Urinary bladder (tissue), 4 donors: Measurements from ENCODE around the gene ATP6AP1. TPM values are rescaled to one million over a fixed set of nuclear protein-coding genes. Genes with fewer than 3 reads are reported as not detected.

Experiments
- DNase-seq: peaks from one replicate; pipeline ENCODE4 v3.0.0-alpha.2; 2015; ENCODE audit errors: extremely low spot score
- H3K27ac ChIP-seq: one replicate; pipeline ENCODE4 v1.5.1; 2013; ENCODE audit warnings: low read depth, mild to moderate bottlenecking, moderate library complexity
- H3K36me3 ChIP-seq: one replicate; pipeline ENCODE4 v1.6.1; 2013; ENCODE audit warnings: mild to moderate bottlenecking, moderate library complexity; ENCODE audit not compliant: insufficient read depth
- H3K4me1 ChIP-seq: one replicate; pipeline ENCODE4 v1.6.1; 2013; ENCODE audit warnings: mild to moderate bottlenecking, moderate library complexity; ENCODE audit not compliant: insufficient read depth
- H3K4me3 ChIP-seq: one replicate; pipeline ENCODE4 v1.5.1; 2013; ENCODE audit warnings: low read depth, low read length
- WGBS: extraction: QIAGEN DNeasy Blood & Tissue Kit; methylation state at CpG from one replicate; pipeline ENCODE4 v1.1.7; 2013; 5-methylcytosine and 5-hydroxymethylcytosine counted together
- polyA plus RNA-seq: library from polyadenylated mRNA; stranded (reverse); fragments of 200-250 nt; gene quantifications from one replicate; pipeline ENCODE4 v1.2.3, GENCODE V29; 2013
- total RNA-seq: library from RNA; depleted of rRNA; stranded (reverse); fragments of >200 nt; gene quantifications from one replicate; pipeline ENCODE4 v1.2.3, GENCODE V29; 2014
- donor health status: healthy with polysubstance abuse.
- donor health status: healthy.

The ATP6AP1 gene
- total and polyA plus RNA-seq, 2 donors: 25.5 to 91.8 TPM

GRCh38 chrX:154429711-154430110 lies 1.2 kb downstream of the ATP6AP1 start:
- H3K4me1 ChIP-seq: no peaks in the 10 kb centered on the region
- H3K36me3 ChIP-seq: no peaks in the 10 kb centered on the region
- no peak overlapping the region for H3K27ac ChIP-seq
- WGBS: 69% methylated on average over 2 of the region's 2 CpGs
- DNase-seq: no peak
- H3K4me3 ChIP-seq: no peak overlapping the region

- H3K4me3 ChIP-seq: no peak overlapping the region
- DNase-seq: no peak
- H3K36me3 ChIP-seq: no peaks in the 10 kb centered on the region
- H3K4me1 ChIP-seq: no peaks in the 10 kb centered on the region
- no peak overlapping the region for H3K27ac ChIP-seq
- WGBS: 63% methylated on average over 6 of the region's 6 CpGs
Measured at GRCh38 chrX:154430479-154430878, 2.0 kb downstream of the ATP6AP1 start.

GRCh38 chrX:154430916-154431315 lies 2.4 kb downstream of the ATP6AP1 start:
- peak overlapping the region; percentile 30 for H3K27ac ChIP-seq
- H3K4me3 ChIP-seq: no peak overlapping the region
- DNase-seq: no peak
- WGBS: 76% methylated on average over 7 of the region's 7 CpGs
- no peaks in the 10 kb centered on the region for H3K36me3 ChIP-seq
- no peaks in the 10 kb centered on the region for H3K4me1 ChIP-seq

- H3K36me3 ChIP-seq: no peaks in the 10 kb centered on the region
- peak overlapping the region; percentile 30 for H3K27ac ChIP-seq
- H3K4me3 ChIP-seq: no peak overlapping the region
- DNase-seq: no peak
- WGBS: 69% methylated on average over 5 of the region's 5 CpGs
- no peaks in the 10 kb centered on the region for H3K4me1 ChIP-seq
Measured at GRCh38 chrX:154431341-154431740, 2.9 kb downstream of the ATP6AP1 start.

- Histone ChIP-seq H3K4me1 (no peaks in the 10 kb centered on the region), H3K4me3 (no peak overlapping the region), H3K27ac (no peak overlapping the region), H3K36me3 (no peaks in the 10 kb centered on the region)
- DNase-seq: no peak
- WGBS: 93% methylated on average over 8 of the region's 8 CpGs
Measured at GRCh38 chrX:154432210-154432609, 3.7 kb downstream of the ATP6AP1 start.

GRCh38 chrX:154433605-154434004 lies 5.1 kb downstream of the ATP6AP1 start:
- DNase-seq: no peak
- Histone ChIP-seq H3K27ac (no peak overlapping the region), H3K4me3 (no peak overlapping the region), H3K4me1 (no peaks in the 10 kb centered on the region), H3K36me3 (no peaks in the 10 kb centered on the region)
- 89% methylated on average over 7 of the region's 7 CpGs for WGBS

GRCh38 chrX:154434394-154435168 lies 6.1 kb downstream of the ATP6AP1 start:
- H3K27ac ChIP-seq: no peak overlapping the region
- WGBS: 92% methylated on average over 7 of the region's 7 CpGs
- H3K36me3 ChIP-seq: no peaks in the 10 kb centered on the region
- H3K4me1 ChIP-seq: no peaks in the 10 kb centered on the region
- no peak for DNase-seq
- H3K4me3 ChIP-seq: no peak overlapping the region

GRCh38 chrX:154435171-154435733 lies 6.8 kb downstream of the ATP6AP1 start:
- Histone ChIP-seq H3K27ac (no peak overlapping the region), H3K36me3 (no peaks in the 10 kb centered on the region), H3K4me3 (no peak overlapping the region), H3K4me1 (no peaks in the 10 kb centered on the region)
- DNase-seq: no peak
- 94% methylated on average over 19 of the region's 19 CpGs for WGBS

- Histone ChIP-seq H3K4me1 (no peaks in the 10 kb centered on the region), H3K36me3 (no peaks in the 10 kb centered on the region), H3K27ac (peak overlapping the region; percentile 95), H3K4me3 (peak overlapping the region; percentile 82)
- DNase-seq: no peak
- WGBS: 3% methylated on average over 49 of the region's 78 CpGs
Measured at GRCh38 chrX:154436374-154436982, 8.0 kb downstream of the ATP6AP1 start.

- H3K27ac ChIP-seq: peak within 1 kb of the TSS; percentile 95
- H3K36me3 ChIP-seq: no peaks in the 10 kb centered on the region
- under 1% methylated on average over 63 of the region's 93 CpGs for WGBS
- peak within 1 kb of the TSS; percentile 82 for H3K4me3 ChIP-seq
- DNase-seq: no peak
- H3K4me1 ChIP-seq: no peaks in the 10 kb centered on the region
Measured at GRCh38 chrX:154436983-154437752, 8.7 kb downstream of the ATP6AP1 start, which contains the start of gene GDI1. Gene GDI1, plus strand, starts transcription at chrX:154437154. Its CDS starts 101 bp downstream, at chrX:154437255.

- H3K27ac ChIP-seq: no peak overlapping the region
- H3K36me3 ChIP-seq: no peaks in the 10 kb centered on the region
- peak overlapping the region; percentile 82 for H3K4me3 ChIP-seq
- no peaks in the 10 kb centered on the region for H3K4me1 ChIP-seq
- whole genome bisulfite sequencing: 28% methylated on average over 28 of the region's 28 CpGs
- DNase-seq: no peak
Measured at GRCh38 chrX:154437971-154438893, 9.8 kb downstream of the ATP6AP1 start.

GRCh38 chrX:154439841-154440240 lies 11.4 kb downstream of the ATP6AP1 start:
- H3K4me1 ChIP-seq: no peaks in the 10 kb centered on the region
- 91% methylated on average over 18 of the region's 18 CpGs for WGBS
- no peak for DNase-seq
- no peak overlapping the region for H3K4me3 ChIP-seq
- H3K27ac ChIP-seq: no peak overlapping the region
- H3K36me3 ChIP-seq: no peaks in the 10 kb centered on the region
